ENCODE data around the gene NRAS. TPM values are rescaled to one million over a fixed set of nuclear protein-coding genes. Genes with fewer than 3 reads are reported as not detected.

The NRAS gene
- total and polyA plus RNA-seq, 2 experiments from 2014 or later: 38.7 to 70.7 TPM

GRCh38 chr1:114723457-114723856, 6.9 kb upstream of the NRAS start:
- no peak overlapping the region for H3K9ac ChIP-seq
- no peaks in the 10 kb centered on the region for H3K9me2 ChIP-seq (ENCODE audit: insufficient read depth)
- no peak for TF ChIP-seq EZH2phosphoT487 (IDR thresholded peaks at IDR 0.05; ENCODE audit: insufficient read depth, low read depth)
- H3K4me1 ChIP-seq (ENCODE audit: insufficient read depth): no peaks in the 10 kb centered on the region
- no peak overlapping the region for H3K4me2 ChIP-seq (ENCODE audit: unreplicated experiment)
- no peaks in the 10 kb centered on the region for H3K27me3 ChIP-seq (replicated peaks; ENCODE audit: insufficient read depth)
- no peaks in the 10 kb centered on the region for H4K20me1 ChIP-seq (ENCODE audit: insufficient read depth)
- WGBS, 2 experiments (ENCODE audit: low coverage in 1 of 2, low lambda C conversion rate in 2 of 2, missing lambda C conversion rate in 2 of 2): 3 to 4% methylated on average over 1 of the region's 1 CpG
- H3K79me2 ChIP-seq (ENCODE audit: insufficient read depth): peaks cover 73% of the 10 kb centered on the region
- no peak overlapping the region for H3K4me3 ChIP-seq
- peaks cover 76% of the 10 kb centered on the region for H3F3A ChIP-seq (ENCODE audit: insufficient read depth)
- no peak for DNase-seq
- H2AFZ ChIP-seq: no peak overlapping the region
- H3K9me3 ChIP-seq (ENCODE audit: low read depth): no peaks in the 10 kb centered on the region
- peak overlapping the region; percentile 7; the same call in 1 of the 2 replicates for H3K27ac ChIP-seq
- in situ Hi-C loops (cut with MboI): no loop called here
- H3K36me3 ChIP-seq (ENCODE audit: low read depth): peaks cover 89% of the 10 kb centered on the region

- Histone ChIP-seq H2AFZ (no peak overlapping the region), H4K20me1 (ENCODE audit: insufficient read depth) (no peaks in the 10 kb centered on the region), H3K27me3 (replicated peaks; ENCODE audit: insufficient read depth) (no peaks in the 10 kb centered on the region), H3K27ac (no peak overlapping the region), H3K4me3 (no peak overlapping the region), H3K36me3 (ENCODE audit: low read depth) (peaks cover 82% of the 10 kb centered on the region), H3K79me2 (ENCODE audit: insufficient read depth) (peaks cover 55% of the 10 kb centered on the region), H3F3A (ENCODE audit: insufficient read depth) (peaks cover 81% of the 10 kb centered on the region), H3K9me2 (ENCODE audit: insufficient read depth) (no peaks in the 10 kb centered on the region), H3K9me3 (ENCODE audit: low read depth) (no peaks in the 10 kb centered on the region), H3K4me1 (ENCODE audit: insufficient read depth) (peaks cover 7% of the 10 kb centered on the region), H3K9ac (no peak overlapping the region), H3K4me2 (ENCODE audit: unreplicated experiment) (no peak overlapping the region)
- in situ Hi-C loops (cut with MboI): no loop called here
- DNase-seq: no peak
- WGBS, 2 experiments (ENCODE audit: low coverage in 1 of 2, low lambda C conversion rate in 2 of 2, missing lambda C conversion rate in 2 of 2): 94 to 96% methylated on average over 4 of the region's 4 CpGs
- TF ChIP-seq EZH2phosphoT487 (IDR thresholded peaks at IDR 0.05; ENCODE audit: insufficient read depth, low read depth) (no peak), EZH2 (IDR thresholded peaks at IDR 0.05; ENCODE audit: insufficient read depth, poor library complexity, severe bottlenecking) (no peak)
These were observed 3.9 kb upstream of the NRAS start for GRCh38 chr1:114720492-114720891.

- in situ Hi-C loops (cut with MboI): no loop called here
- no peaks in the 10 kb centered on the region for H3K27me3 ChIP-seq (replicated peaks; ENCODE audit: insufficient read depth)
- H3K4me2 ChIP-seq (ENCODE audit: unreplicated experiment): no peak overlapping the region
- H3K9ac ChIP-seq: no peak overlapping the region
- no peaks in the 10 kb centered on the region for H3K9me3 ChIP-seq (ENCODE audit: low read depth)
- TF ChIP-seq EZH2phosphoT487 (IDR thresholded peaks at IDR 0.05; ENCODE audit: insufficient read depth, low read depth): no peak
- no peak for TF ChIP-seq EZH2 (IDR thresholded peaks at IDR 0.05; ENCODE audit: insufficient read depth, poor library complexity, severe bottlenecking)
- peaks cover 55% of the 10 kb centered on the region for H3K79me2 ChIP-seq (ENCODE audit: insufficient read depth)
- H2AFZ ChIP-seq: no peak overlapping the region
- H3K4me3 ChIP-seq: no peak overlapping the region
- 89 to 97% methylated on average over 3 of the region's 3 CpGs for WGBS, 2 experiments (ENCODE audit: low coverage in 1 of 2, low lambda C conversion rate in 2 of 2, missing lambda C conversion rate in 2 of 2)
- H4K20me1 ChIP-seq (ENCODE audit: insufficient read depth): no peaks in the 10 kb centered on the region
- peaks cover 71% of the 10 kb centered on the region for H3K36me3 ChIP-seq (ENCODE audit: low read depth)
- no peaks in the 10 kb centered on the region for H3K9me2 ChIP-seq (ENCODE audit: insufficient read depth)
- DNase-seq: peak; percentile 33
- peak overlapping the region; percentile 33; the same call in 1 of the 2 replicates for H3K27ac ChIP-seq
- peaks cover 71% of the 10 kb centered on the region for H3F3A ChIP-seq (ENCODE audit: insufficient read depth)
- H3K4me1 ChIP-seq (ENCODE audit: insufficient read depth): peaks cover 18% of the 10 kb centered on the region
These were observed 2.8 kb upstream of the NRAS start for GRCh38 chr1:114719424-114719787.

- Histone ChIP-seq H2AFZ (no peak overlapping the region), H3K4me1 (ENCODE audit: insufficient read depth) (peaks cover 23% of the 10 kb centered on the region), H3K9me3 (ENCODE audit: low read depth) (no peaks in the 10 kb centered on the region), H3K9ac (no peak overlapping the region), H3F3A (ENCODE audit: insufficient read depth) (peaks cover 65% of the 10 kb centered on the region), H3K4me2 (ENCODE audit: unreplicated experiment) (no peak overlapping the region), H3K27me3 (replicated peaks; ENCODE audit: insufficient read depth) (no peaks in the 10 kb centered on the region), H3K27ac (peak overlapping the region; percentile 33), H3K9me2 (ENCODE audit: insufficient read depth) (no peaks in the 10 kb centered on the region), H3K36me3 (ENCODE audit: low read depth) (peaks cover 70% of the 10 kb centered on the region), H3K79me2 (ENCODE audit: insufficient read depth) (peaks cover 55% of the 10 kb centered on the region), H3K4me3 (no peak overlapping the region), H4K20me1 (ENCODE audit: insufficient read depth) (no peaks in the 10 kb centered on the region)
- DNase-seq: peak; percentile 57
- TF ChIP-seq EZH2phosphoT487 (IDR thresholded peaks at IDR 0.05; ENCODE audit: insufficient read depth, low read depth) (no peak), EZH2 (IDR thresholded peaks at IDR 0.05; ENCODE audit: insufficient read depth, poor library complexity, severe bottlenecking) (no peak)
- in situ Hi-C loops (cut with MboI): no loop called here
- WGBS, 2 experiments (ENCODE audit: low coverage in 1 of 2, low lambda C conversion rate in 2 of 2, missing lambda C conversion rate in 2 of 2): 81 to 86% methylated on average over 11 of the region's 11 CpGs
These were observed 2.3 kb upstream of the NRAS start for GRCh38 chr1:114718661-114719423.

All from GM23248 (cell line).